ENCODE measurements around the gene OFD1. TPM values are rescaled to one million over a fixed set of nuclear protein-coding genes. Genes with fewer than 3 reads are reported as not detected.

Gene OFD1
- total RNA-seq, 1 donor from 2014 or later: 50.8 TPM

DNA sequence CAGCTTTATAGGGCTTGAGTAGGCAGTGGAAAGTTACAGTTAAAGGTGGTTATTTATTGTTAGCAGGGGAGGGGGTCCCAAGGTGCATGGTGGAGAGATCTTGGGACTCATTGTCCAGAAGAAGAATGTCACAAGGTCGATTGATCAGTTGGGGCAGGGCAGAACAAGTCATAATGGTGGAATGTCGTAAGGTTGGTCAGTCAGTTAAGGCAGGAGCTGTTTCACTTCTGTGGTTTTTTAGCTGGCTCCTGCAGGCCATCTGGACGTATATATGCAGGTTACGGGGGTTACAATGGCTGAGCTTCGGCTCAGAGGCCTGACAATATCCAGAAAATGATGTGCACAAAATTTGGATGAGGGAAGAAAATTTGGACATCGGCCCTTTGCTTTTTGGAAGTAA is 7.1 kb downstream of the OFD1 start:
- peaks cover 4% of the 10 kb centered on the region for H3K36me3 Mint-ChIP-seq
- peaks cover 2% of the 10 kb centered on the region for H3K4me1 Mint-ChIP-seq
- H3K9me3 Mint-ChIP-seq: peaks cover 10% of the 10 kb centered on the region
- TF ChIP-seq, protein P1, sequence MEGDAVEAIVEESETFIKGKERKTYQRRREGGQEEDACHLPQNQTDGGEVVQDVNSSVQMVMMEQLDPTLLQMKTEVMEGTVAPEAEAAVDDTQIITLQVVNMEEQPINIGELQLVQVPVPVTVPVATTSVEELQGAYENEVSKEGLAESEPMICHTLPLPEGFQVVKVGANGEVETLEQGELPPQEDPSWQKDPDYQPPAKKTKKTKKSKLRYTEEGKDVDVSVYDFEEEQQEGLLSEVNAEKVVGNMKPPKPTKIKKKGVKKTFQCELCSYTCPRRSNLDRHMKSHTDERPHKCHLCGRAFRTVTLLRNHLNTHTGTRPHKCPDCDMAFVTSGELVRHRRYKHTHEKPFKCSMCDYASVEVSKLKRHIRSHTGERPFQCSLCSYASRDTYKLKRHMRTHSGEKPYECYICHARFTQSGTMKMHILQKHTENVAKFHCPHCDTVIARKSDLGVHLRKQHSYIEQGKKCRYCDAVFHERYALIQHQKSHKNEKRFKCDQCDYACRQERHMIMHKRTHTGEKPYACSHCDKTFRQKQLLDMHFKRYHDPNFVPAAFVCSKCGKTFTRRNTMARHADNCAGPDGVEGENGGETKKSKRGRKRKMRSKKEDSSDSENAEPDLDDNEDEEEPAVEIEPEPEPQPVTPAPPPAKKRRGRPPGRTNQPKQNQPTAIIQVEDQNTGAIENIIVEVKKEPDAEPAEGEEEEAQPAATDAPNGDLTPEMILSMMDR (IDR thresholded peaks at IDR 0.05; ENCODE audit: unreplicated experiment): no peak
- H3K27me3 Mint-ChIP-seq (ENCODE audit: low read depth): no peaks in the 10 kb centered on the region
- no peak for DNase-seq (ENCODE audit: low spot score in 2 of 2, unreplicated experiment in 2 of 2)
- H3K27ac Mint-ChIP-seq: no peak overlapping the region
- no peak overlapping the region for H3K4me3 Mint-ChIP-seq

DNA sequence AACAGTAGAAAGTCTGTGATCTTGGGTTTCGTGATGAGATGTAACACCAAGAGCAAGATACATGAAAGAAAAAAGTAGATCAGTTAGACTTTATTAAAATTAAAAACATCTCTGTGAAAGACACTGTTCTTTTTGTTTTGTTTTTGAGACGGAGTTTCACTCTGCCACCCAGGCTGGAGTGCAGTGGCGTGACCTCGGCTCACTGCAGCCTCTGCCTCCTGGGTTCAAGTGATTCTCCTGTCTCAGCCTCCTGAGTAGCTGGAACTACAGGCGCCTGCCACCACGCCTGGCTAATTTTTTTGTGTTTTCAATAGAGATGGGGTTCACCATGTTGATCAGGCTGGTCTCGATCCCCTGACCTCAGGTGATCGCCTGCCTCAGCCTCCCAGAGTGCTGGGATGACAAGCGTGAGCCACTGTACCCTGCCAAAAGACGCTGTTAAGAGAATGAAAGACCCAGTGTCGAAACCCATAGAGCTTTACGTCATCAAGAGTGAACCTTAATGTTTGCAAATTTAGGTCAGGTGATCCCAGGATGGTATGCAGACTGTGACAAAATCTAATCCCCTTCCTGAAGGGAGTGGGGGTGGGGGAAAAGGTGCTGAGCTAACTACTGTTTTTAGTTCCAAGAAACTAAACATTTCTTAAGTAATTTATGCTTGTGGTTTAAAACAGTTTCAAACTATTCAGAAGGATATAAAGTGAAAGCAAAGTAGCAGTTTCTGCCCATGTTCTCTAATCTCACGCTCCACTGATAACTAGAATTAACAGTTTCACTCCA is 8.0 kb downstream of the OFD1 start:
- TF ChIP-seq, protein P1 (IDR thresholded peaks at IDR 0.05; ENCODE audit: unreplicated experiment): no peak
- no peaks in the 10 kb centered on the region for H3K4me1 Mint-ChIP-seq
- peaks cover 4% of the 10 kb centered on the region for H3K36me3 Mint-ChIP-seq
- no peaks in the 10 kb centered on the region for H3K27me3 Mint-ChIP-seq (ENCODE audit: low read depth)
- no peak overlapping the region for H3K4me3 Mint-ChIP-seq
- peaks cover 16% of the 10 kb centered on the region for H3K9me3 Mint-ChIP-seq
- DNase-seq (ENCODE audit: low spot score in 2 of 2, unreplicated experiment in 2 of 2): no peak
- peak overlapping the region; percentile 58 for H3K27ac Mint-ChIP-seq

DNA sequence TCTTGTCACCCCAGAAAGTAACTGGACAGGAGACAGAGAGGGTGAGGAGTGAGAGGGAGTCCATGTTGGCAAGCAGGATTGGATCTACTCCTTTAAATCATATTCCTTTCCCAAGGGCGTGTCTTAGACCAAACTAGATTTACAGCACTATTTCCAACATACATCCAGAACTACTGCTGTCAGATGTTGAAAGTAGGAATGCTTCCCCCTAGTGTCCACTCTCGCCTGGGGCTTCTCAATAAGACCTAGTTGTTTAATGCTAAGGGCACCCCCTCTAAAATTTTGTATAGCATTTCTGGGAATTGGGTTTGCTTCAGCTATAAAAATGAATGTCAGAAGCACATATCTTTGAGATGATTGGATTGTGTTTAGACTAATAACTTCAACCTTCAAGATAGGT is 13.3 kb downstream of the OFD1 start:
- Mint-ChIP-seq H3K4me3 (no peak overlapping the region), H3K4me1 (no peaks in the 10 kb centered on the region), H3K27ac (no peak overlapping the region), H3K9me3 (peaks cover 15% of the 10 kb centered on the region), H3K36me3 (peaks cover 1% of the 10 kb centered on the region), H3K27me3 (ENCODE audit: low read depth) (no peaks in the 10 kb centered on the region)
- no peak for DNase-seq (ENCODE audit: low spot score in 2 of 2, unreplicated experiment in 2 of 2)
- TF ChIP-seq, protein P1 (IDR thresholded peaks at IDR 0.05; ENCODE audit: unreplicated experiment): no peak

DNA sequence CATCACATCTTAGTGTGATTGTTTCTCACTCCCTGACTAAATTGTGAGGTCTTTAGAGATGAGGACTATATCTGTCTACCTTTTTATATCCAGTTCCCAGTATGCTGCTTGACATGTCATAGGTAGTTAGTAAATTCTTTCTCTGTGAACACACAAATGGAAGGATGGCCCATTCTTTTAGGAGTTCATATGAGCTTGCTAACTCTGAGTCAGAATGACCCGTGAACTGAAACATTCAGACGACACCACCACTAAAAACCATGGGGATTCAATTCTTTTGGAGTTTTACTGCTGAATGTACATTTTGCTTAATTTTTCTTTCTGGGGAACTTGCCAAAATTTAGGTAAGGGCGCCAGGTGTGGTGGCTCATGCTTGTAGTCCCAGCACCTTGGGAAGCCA is 13.9 kb downstream of the OFD1 start:
- Mint-ChIP-seq H3K4me1 (no peaks in the 10 kb centered on the region), H3K27me3 (ENCODE audit: low read depth) (no peaks in the 10 kb centered on the region), H3K27ac (no peak overlapping the region), H3K9me3 (peaks cover 19% of the 10 kb centered on the region), H3K4me3 (no peak overlapping the region), H3K36me3 (peaks cover 6% of the 10 kb centered on the region)
- DNase-seq (ENCODE audit: low spot score in 2 of 2, unreplicated experiment in 2 of 2): no peak
- TF ChIP-seq, protein P1 (IDR thresholded peaks at IDR 0.05; ENCODE audit: unreplicated experiment): no peak

DNA sequence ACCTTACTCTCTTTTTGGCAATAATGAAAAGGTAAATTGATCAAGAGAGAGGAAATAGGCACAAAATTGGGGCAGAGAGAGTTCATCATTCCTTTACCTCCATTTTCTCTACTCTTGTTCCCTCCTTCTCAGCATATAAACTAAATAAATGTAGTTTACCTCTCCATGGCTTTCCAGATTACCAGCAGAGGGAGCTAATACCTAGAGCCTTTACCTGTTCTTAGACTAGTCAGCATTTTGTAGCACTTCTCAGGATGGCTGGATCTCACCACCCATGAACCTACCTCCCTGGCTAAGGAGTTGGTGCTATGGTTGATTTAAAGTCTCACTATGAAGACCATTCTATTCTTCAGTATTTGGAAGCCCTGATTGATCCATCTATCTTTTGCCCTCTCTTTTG is 15.7 kb downstream of the OFD1 start:
- Mint-ChIP-seq H3K4me1 (no peaks in the 10 kb centered on the region), H3K4me3 (no peak overlapping the region), H3K27ac (no peak overlapping the region), H3K36me3 (peaks cover 9% of the 10 kb centered on the region), H3K27me3 (ENCODE audit: low read depth) (no peaks in the 10 kb centered on the region), H3K9me3 (peaks cover 15% of the 10 kb centered on the region)
- TF ChIP-seq, protein P1 (IDR thresholded peaks at IDR 0.05; ENCODE audit: unreplicated experiment): no peak
- no peak for DNase-seq (ENCODE audit: low spot score in 2 of 2, unreplicated experiment in 2 of 2)
